ENCODE data around the gene COQ2.

The COQ2 gene

GRCh38 chr4:83268491-83268890 is 16.1 kb downstream of the COQ2 start:
- no peak overlapping the region for H3K9ac ChIP-seq (ENCODE audit: low read depth, low read length)
- no peaks in the 10 kb centered on the region for H3K36me3 ChIP-seq (ENCODE audit: insufficient read depth, low read length)
- H3K9me3 ChIP-seq (ENCODE audit: control insufficient read depth, insufficient read depth, low read length): no peaks in the 10 kb centered on the region
- H3K4me1 ChIP-seq (ENCODE audit: insufficient read depth, low read length): no peaks in the 10 kb centered on the region

GRCh38 chr4:83267830-83268475 is 16.6 kb downstream of the COQ2 start:
- Histone ChIP-seq H3K9me3 (ENCODE audit: control insufficient read depth, insufficient read depth, low read length) (no peaks in the 10 kb centered on the region), H3K4me1 (ENCODE audit: insufficient read depth, low read length) (no peaks in the 10 kb centered on the region), H3K36me3 (ENCODE audit: insufficient read depth, low read length) (no peaks in the 10 kb centered on the region; the same call in 1 of the 2 replicates), H3K9ac (ENCODE audit: low read depth, low read length) (no peak overlapping the region)

GRCh38 chr4:83267121-83267829 is 17.3 kb downstream of the COQ2 start:
- Histone ChIP-seq H3K9ac (ENCODE audit: low read depth, low read length) (no peak overlapping the region), H3K9me3 (ENCODE audit: control insufficient read depth, insufficient read depth, low read length) (no peaks in the 10 kb centered on the region), H3K4me1 (ENCODE audit: insufficient read depth, low read length) (no peaks in the 10 kb centered on the region), H3K36me3 (ENCODE audit: insufficient read depth, low read length) (no peaks in the 10 kb centered on the region; the same call in 1 of the 2 replicates)

GRCh38 chr4:83266689-83267088 is 17.9 kb downstream of the COQ2 start:
- no peaks in the 10 kb centered on the region for H3K9me3 ChIP-seq (ENCODE audit: control insufficient read depth, insufficient read depth, low read length)
- H3K4me1 ChIP-seq (ENCODE audit: insufficient read depth, low read length): no peaks in the 10 kb centered on the region
- no peak overlapping the region for H3K9ac ChIP-seq (ENCODE audit: low read depth, low read length)
- H3K36me3 ChIP-seq (ENCODE audit: insufficient read depth, low read length): no peaks in the 10 kb centered on the region; the same call in 1 of the 2 replicates

GRCh38 chr4:83263106-83263505 is 21.5 kb downstream of the COQ2 start:
- Histone ChIP-seq H3K36me3 (ENCODE audit: insufficient read depth, low read length) (no peaks in the 10 kb centered on the region; the same call in 1 of the 2 replicates), H3K9me3 (ENCODE audit: control insufficient read depth, insufficient read depth, low read length) (no peaks in the 10 kb centered on the region), H3K4me1 (ENCODE audit: insufficient read depth, low read length) (no peaks in the 10 kb centered on the region), H3K9ac (ENCODE audit: low read depth, low read length) (no peak overlapping the region)

- Histone ChIP-seq H3K4me1 (ENCODE audit: insufficient read depth, low read length) (no peaks in the 10 kb centered on the region), H3K9me3 (ENCODE audit: control insufficient read depth, insufficient read depth, low read length) (no peaks in the 10 kb centered on the region), H3K9ac (ENCODE audit: low read depth, low read length) (no peak overlapping the region), H3K36me3 (ENCODE audit: insufficient read depth, low read length) (no peaks in the 10 kb centered on the region; the same call in 1 of the 2 replicates)
Measured at GRCh38 chr4:83262682-83263081, 21.9 kb downstream of the COQ2 start.

GRCh38 chr4:83261307-83261706 is 23.3 kb downstream of the COQ2 start:
- no peaks in the 10 kb centered on the region for H3K9me3 ChIP-seq (ENCODE audit: control insufficient read depth, insufficient read depth, low read length)
- no peaks in the 10 kb centered on the region; the same call in 1 of the 2 replicates for H3K36me3 ChIP-seq (ENCODE audit: insufficient read depth, low read length)
- no peak overlapping the region for H3K9ac ChIP-seq (ENCODE audit: low read depth, low read length)
- H3K4me1 ChIP-seq (ENCODE audit: insufficient read depth, low read length): no peaks in the 10 kb centered on the region

GRCh38 chr4:83259586-83259985 is 25.0 kb downstream of the COQ2 start:
- no peaks in the 10 kb centered on the region for H3K9me3 ChIP-seq (ENCODE audit: control insufficient read depth, insufficient read depth, low read length)

GRCh38 chr4:83258461-83258860 is 26.1 kb downstream of the COQ2 start:
- Histone ChIP-seq H3K9me3 (ENCODE audit: control insufficient read depth, insufficient read depth, low read length) (no peaks in the 10 kb centered on the region), H3K4me1 (ENCODE audit: insufficient read depth, low read length) (no peaks in the 10 kb centered on the region), H3K36me3 (ENCODE audit: insufficient read depth, low read length) (no peaks in the 10 kb centered on the region; the same call in 1 of the 2 replicates)

More at GRCh38 chr4:83259586-83259985, 25.0 kb downstream of the COQ2 start:
- no peak overlapping the region for H3K9ac ChIP-seq (ENCODE audit: low read depth, low read length)
- no peaks in the 10 kb centered on the region for H3K4me1 ChIP-seq (ENCODE audit: insufficient read depth, low read length)
- H3K36me3 ChIP-seq (ENCODE audit: insufficient read depth, low read length): no peaks in the 10 kb centered on the region; the same call in 1 of the 2 replicates

GRCh38 chr4:83257811-83258210 is 26.8 kb downstream of the COQ2 start:
- Histone ChIP-seq H3K9me3 (ENCODE audit: control insufficient read depth, insufficient read depth, low read length) (no peaks in the 10 kb centered on the region), H3K36me3 (ENCODE audit: insufficient read depth, low read length) (no peaks in the 10 kb centered on the region; the same call in 1 of the 2 replicates), H3K4me1 (ENCODE audit: insufficient read depth, low read length) (no peaks in the 10 kb centered on the region), H3K9ac (ENCODE audit: low read depth, low read length) (no peak overlapping the region)

More at GRCh38 chr4:83258461-83258860, 26.1 kb downstream of the COQ2 start:
- no peak overlapping the region for H3K9ac ChIP-seq (ENCODE audit: low read depth, low read length)

- Histone ChIP-seq H3K36me3 (ENCODE audit: insufficient read depth, low read length) (no peaks in the 10 kb centered on the region), H3K9me3 (ENCODE audit: control insufficient read depth, insufficient read depth, low read length) (no peaks in the 10 kb centered on the region), H3K9ac (ENCODE audit: low read depth, low read length) (no peak overlapping the region), H3K4me1 (ENCODE audit: insufficient read depth, low read length) (no peaks in the 10 kb centered on the region)
Measured at GRCh38 chr4:83255584-83255983, 29.0 kb downstream of the COQ2 start.

GRCh38 chr4:83252782-83253405 is 31.7 kb downstream of the COQ2 start:
- no peaks in the 10 kb centered on the region for H3K9me3 ChIP-seq (ENCODE audit: control insufficient read depth, insufficient read depth, low read length)
- H3K9ac ChIP-seq (ENCODE audit: low read depth, low read length): no peak overlapping the region
- H3K4me1 ChIP-seq (ENCODE audit: insufficient read depth, low read length): peaks cover 4% of the 10 kb centered on the region; the same call in 1 of the 2 replicates
- no peaks in the 10 kb centered on the region for H3K36me3 ChIP-seq (ENCODE audit: insufficient read depth, low read length)

- Histone ChIP-seq H3K9me3 (ENCODE audit: control insufficient read depth, insufficient read depth, low read length) (no peaks in the 10 kb centered on the region), H3K4me1 (ENCODE audit: insufficient read depth, low read length) (peaks cover 4% of the 10 kb centered on the region; the same call in 1 of the 2 replicates), H3K36me3 (ENCODE audit: insufficient read depth, low read length) (no peaks in the 10 kb centered on the region), H3K9ac (ENCODE audit: low read depth, low read length) (no peak overlapping the region)
Measured at GRCh38 chr4:83251447-83251830, 33.2 kb downstream of the COQ2 start.

- Histone ChIP-seq H3K36me3 (ENCODE audit: insufficient read depth, low read length) (no peaks in the 10 kb centered on the region), H3K9ac (ENCODE audit: low read depth, low read length) (no peak overlapping the region), H3K9me3 (ENCODE audit: control insufficient read depth, insufficient read depth, low read length) (no peaks in the 10 kb centered on the region), H3K4me1 (ENCODE audit: insufficient read depth, low read length) (peaks cover 4% of the 10 kb centered on the region; the same call in 1 of the 2 replicates)
Measured at GRCh38 chr4:83250687-83251446, 33.7 kb downstream of the COQ2 start.

Measured in ES-I3 (cell line).